ENCODE results near the gene PLEKHA5. TPM values are rescaled to one million over a fixed set of nuclear protein-coding genes. Genes with fewer than 3 reads are reported as not detected.

The PLEKHA5 gene
- total RNA-seq, 1 donor from 2014 or later, result 232 TPM

GRCh38 chr12:19288161-19288560 lies 158.6 kb downstream of the PLEKHA5 start:
- no peaks in the 10 kb centered on the region for H3K27me3 Mint-ChIP-seq
- no peak for DNase-seq (ENCODE audit: low spot score, unreplicated experiment)
- peak overlapping the region; percentile 11 for H3K27ac Mint-ChIP-seq
- peaks cover 52% of the 10 kb centered on the region for H3K36me3 Mint-ChIP-seq (ENCODE audit: insufficient read depth)
- H3K4me3 Mint-ChIP-seq (ENCODE audit: low read depth), result no peak overlapping the region
- TF ChIP-seq CTCF (IDR thresholded peaks at IDR 0.05; ENCODE audit: unreplicated experiment), result no peak
- H3K9me3 Mint-ChIP-seq (ENCODE audit: low read depth), result no peaks in the 10 kb centered on the region
- H3K4me1 Mint-ChIP-seq (ENCODE audit: low read depth), result peaks cover 16% of the 10 kb centered on the region

- no peak for DNase-seq (ENCODE audit: low spot score, unreplicated experiment)
- no peak overlapping the region for H3K4me3 Mint-ChIP-seq (ENCODE audit: low read depth)
- peaks cover 20% of the 10 kb centered on the region for H3K4me1 Mint-ChIP-seq (ENCODE audit: low read depth)
- no peaks in the 10 kb centered on the region for H3K27me3 Mint-ChIP-seq
- peak overlapping the region; percentile 11 for H3K27ac Mint-ChIP-seq
- H3K36me3 Mint-ChIP-seq (ENCODE audit: insufficient read depth), result peaks cover 52% of the 10 kb centered on the region
- H3K9me3 Mint-ChIP-seq (ENCODE audit: low read depth), result no peaks in the 10 kb centered on the region
- peak; percentile 89 for TF ChIP-seq CTCF (IDR thresholded peaks at IDR 0.05; ENCODE audit: unreplicated experiment)
Observed at GRCh38 chr12:19288603-19289244, 159.2 kb downstream of the PLEKHA5 start.

- Mint-ChIP-seq H3K4me3 (ENCODE audit: low read depth) (no peak overlapping the region), H3K27me3 (no peaks in the 10 kb centered on the region), H3K36me3 (ENCODE audit: insufficient read depth) (peaks cover 43% of the 10 kb centered on the region), H3K27ac (peak overlapping the region; percentile 34), H3K9me3 (ENCODE audit: low read depth) (peaks cover 3% of the 10 kb centered on the region), H3K4me1 (ENCODE audit: low read depth) (peaks cover 10% of the 10 kb centered on the region)
- no peak for DNase-seq (ENCODE audit: low spot score, unreplicated experiment)
- TF ChIP-seq CTCF (IDR thresholded peaks at IDR 0.05; ENCODE audit: unreplicated experiment), result no peak
Observed at GRCh38 chr12:19298836-19299605, 169.5 kb downstream of the PLEKHA5 start.

GRCh38 chr12:19299765-19300164 lies 170.2 kb downstream of the PLEKHA5 start:
- H3K4me1 Mint-ChIP-seq (ENCODE audit: low read depth), result peaks cover 8% of the 10 kb centered on the region
- peaks cover 3% of the 10 kb centered on the region for H3K9me3 Mint-ChIP-seq (ENCODE audit: low read depth)
- H3K36me3 Mint-ChIP-seq (ENCODE audit: insufficient read depth), result peaks cover 40% of the 10 kb centered on the region
- no peaks in the 10 kb centered on the region for H3K27me3 Mint-ChIP-seq
- no peak for DNase-seq (ENCODE audit: low spot score, unreplicated experiment)
- no peak overlapping the region for H3K27ac Mint-ChIP-seq
- TF ChIP-seq CTCF (IDR thresholded peaks at IDR 0.05; ENCODE audit: unreplicated experiment), result no peak
- no peak overlapping the region for H3K4me3 Mint-ChIP-seq (ENCODE audit: low read depth)

GRCh38 chr12:19301223-19301622 lies 171.7 kb downstream of the PLEKHA5 start:
- Mint-ChIP-seq H3K27me3 (no peaks in the 10 kb centered on the region), H3K36me3 (ENCODE audit: insufficient read depth) (peaks cover 46% of the 10 kb centered on the region), H3K27ac (peak overlapping the region; percentile 39), H3K4me3 (ENCODE audit: low read depth) (no peak overlapping the region), H3K4me1 (ENCODE audit: low read depth) (peaks cover 4% of the 10 kb centered on the region), H3K9me3 (ENCODE audit: low read depth) (peaks cover 3% of the 10 kb centered on the region)
- TF ChIP-seq CTCF (IDR thresholded peaks at IDR 0.05; ENCODE audit: unreplicated experiment), result no peak
- DNase-seq (ENCODE audit: low spot score, unreplicated experiment), result no peak
